Astrocyte (in vitro differentiated cells and primary cell): ENCODE data around the gene HOXA10. TPM values are rescaled to one million over a fixed set of nuclear protein-coding genes. Genes with fewer than 3 reads are reported as not detected.

ENCODE experiments used
- DNase-seq: peaks from one replicate; pipeline ENCODE4 v3.0.0-alpha.2; 2010; ENCODE audit warnings: low read depth
- FAIRE-seq: peaks from 2 replicates; lab custom pipeline; 2011; peaks lifted over from hg19 to GRCh38; lab: Jason Lieb, UNC
- H2AFZ ChIP-seq: 2 replicates; pipeline ENCODE4 v1.6.0; 2012; ENCODE audit warnings: low read depth, low read length, inconsistent platforms
- H3K27ac ChIP-seq: 2 replicates; pipeline ENCODE4 v1.5.1; 2011; ENCODE audit warnings: low read depth, low read length, inconsistent platforms
- H3K27me3 ChIP-seq: 2 replicates; pipeline ENCODE4 v1.6.0; 2011; ENCODE audit warnings: low read length, inconsistent platforms; ENCODE audit not compliant: insufficient read depth
- H3K36me3 ChIP-seq: 2 replicates; pipeline ENCODE4 v1.5.1; 2011; ENCODE audit warnings: low read length, inconsistent platforms; ENCODE audit not compliant: insufficient read depth
- H3K4me1 ChIP-seq: 2 replicates; pipeline ENCODE4 v1.5.1; 2011; ENCODE audit warnings: low read length, inconsistent platforms; ENCODE audit not compliant: insufficient read depth
- H3K4me2 ChIP-seq: 2 replicates; pipeline ENCODE4 v1.6.0; 2012; ENCODE audit warnings: low read length, inconsistent platforms
- H3K4me3 ChIP-seq: 2 replicates; pipeline ENCODE4 v1.5.1; 2011; ENCODE audit warnings: low read depth, mild to moderate bottlenecking, low read length, inconsistent platforms; ENCODE audit not compliant: insufficient read depth
- H3K79me2 ChIP-seq: 2 replicates; pipeline ENCODE4 v1.6.0; 2012; ENCODE audit warnings: mild to moderate bottlenecking, low read length, inconsistent platforms; ENCODE audit not compliant: insufficient read depth
- H3K9ac ChIP-seq: 2 replicates; pipeline ENCODE4 v1.6.0; 2012; ENCODE audit warnings: mild to moderate bottlenecking, low read length, inconsistent platforms
- H3K9me3 ChIP-seq: 2 replicates; pipeline ENCODE4 v1.5.1; 2012; ENCODE audit warnings: low read depth, mild to moderate bottlenecking, low read length, inconsistent platforms; ENCODE audit not compliant: insufficient read depth
- H4K20me1 ChIP-seq: 2 replicates; pipeline ENCODE4 v1.6.0; 2012; ENCODE audit warnings: low read length, inconsistent platforms; ENCODE audit not compliant: insufficient read depth
- H3K27ac Mint-ChIP-seq: one replicate; pipeline ENCODE4 v1.8.0; 2021; ENCODE audit warnings: mild to moderate bottlenecking, mixed read lengths; ENCODE audit not compliant: unreplicated experiment
- H3K27me3 Mint-ChIP-seq: one replicate; pipeline ENCODE4 v1.8.0; 2021; ENCODE audit warnings: low read depth, mixed read lengths; ENCODE audit not compliant: unreplicated experiment
- H3K36me3 Mint-ChIP-seq: one replicate; pipeline ENCODE4 v1.8.0; 2021; ENCODE audit warnings: low read depth, mixed read lengths; ENCODE audit not compliant: unreplicated experiment
- H3K4me1 Mint-ChIP-seq: one replicate; pipeline ENCODE4 v1.8.0; 2021; ENCODE audit warnings: low read depth, mixed read lengths; ENCODE audit not compliant: unreplicated experiment
- H3K4me3 Mint-ChIP-seq: one replicate; pipeline ENCODE4 v1.8.0; 2021; ENCODE audit warnings: mild to moderate bottlenecking, moderate library complexity, mixed read lengths; ENCODE audit not compliant: unreplicated experiment
- H3K9me3 Mint-ChIP-seq: one replicate; pipeline ENCODE4 v1.8.0; 2021; ENCODE audit warnings: mild to moderate bottlenecking, mixed read lengths; ENCODE audit not compliant: unreplicated experiment
- CTCF ChIP-seq: IDR thresholded peaks from 2 replicates; pipeline ENCODE4 v1.5.1; 2011; ENCODE audit warnings: low read depth, mild to moderate bottlenecking, inconsistent platforms, low read length, moderate library complexity; ENCODE audit not compliant: insufficient read depth
- EZH2 ChIP-seq: IDR thresholded peaks from 2 replicates; pipeline ENCODE4 v1.6.1; 2012; ENCODE audit warnings: mild to moderate bottlenecking, low read length, inconsistent platforms; ENCODE audit not compliant: insufficient read depth
- total RNA-seq: library from RNA; stranded (reverse); gene quantifications from 2 replicates; pipeline ENCODE4 v1.2.1, GENCODE V29; 2021

The HOXA10 gene
- total RNA-seq, 1 donor from 2014 or later = not detected

- H3K36me3 Mint-ChIP-seq = no peaks in the 10 kb centered on the region
- H3K4me3 ChIP-seq = no peak within 1 kb of the TSS
- no peak within 1 kb of the TSS for H3K4me3 Mint-ChIP-seq
- no peak for FAIRE-seq
- no peaks in the 10 kb centered on the region for H4K20me1 ChIP-seq
- peaks cover 92% of the 10 kb centered on the region for H3K27me3 ChIP-seq
- no peak within 1 kb of the TSS for H3K9ac ChIP-seq
- H3K9me3 ChIP-seq = peaks cover 9% of the 10 kb centered on the region
- peaks cover 71% of the 10 kb centered on the region for H3K27me3 Mint-ChIP-seq
- H3K4me1 Mint-ChIP-seq = no peaks in the 10 kb centered on the region
- no peaks in the 10 kb centered on the region for H3K4me1 ChIP-seq
- H3K79me2 ChIP-seq = no peaks in the 10 kb centered on the region
- H2AFZ ChIP-seq = no peak within 1 kb of the TSS
- peak within 1 kb of the TSS; percentile 77 for H3K27ac Mint-ChIP-seq
- H3K27ac ChIP-seq = no peak within 1 kb of the TSS
- TF ChIP-seq EZH2 (peak; percentile 88), CTCF (no peak)
- H3K36me3 ChIP-seq = no peaks in the 10 kb centered on the region
- no peak for DNase-seq
- peaks cover 24% of the 10 kb centered on the region for H3K9me3 Mint-ChIP-seq
- no peak within 1 kb of the TSS for H3K4me2 ChIP-seq
Measured at GRCh38 chr7:27165089-27165995, 8.8 kb downstream of the HOXA10 start, which contains the start of gene HOXA9. TSS of gene HOXA9 (minus strand) at chr7:27165537. CDS start at chr7:27165457, 80 bp downstream.

GRCh38 chr7:27164367-27165088 lies 9.6 kb downstream of the HOXA10 start:
- Histone ChIP-seq H3K79me2 (no peaks in the 10 kb centered on the region), H4K20me1 (no peaks in the 10 kb centered on the region), H3K4me3 (no peak overlapping the region), H2AFZ (no peak overlapping the region), H3K9me3 (peaks cover 9% of the 10 kb centered on the region), H3K4me1 (no peaks in the 10 kb centered on the region), H3K27me3 (peaks cover 94% of the 10 kb centered on the region), H3K27ac (no peak overlapping the region), H3K9ac (no peak overlapping the region), H3K4me2 (no peak overlapping the region), H3K36me3 (no peaks in the 10 kb centered on the region)
- H3K4me3 Mint-ChIP-seq = no peak overlapping the region
- H3K4me1 Mint-ChIP-seq = no peaks in the 10 kb centered on the region
- TF ChIP-seq CTCF (no peak), EZH2 (no peak)
- DNase-seq (no peak), FAIRE-seq (no peak)
- peaks cover 76% of the 10 kb centered on the region for H3K27me3 Mint-ChIP-seq
- no peaks in the 10 kb centered on the region for H3K36me3 Mint-ChIP-seq
- H3K9me3 Mint-ChIP-seq = peaks cover 25% of the 10 kb centered on the region
- H3K27ac Mint-ChIP-seq = peak overlapping the region; percentile 80
